Stomach (tissue), 9 donors: ENCODE results near the gene SYVN1. TPM values are rescaled to one million over a fixed set of nuclear protein-coding genes. Genes with fewer than 3 reads are reported as not detected.

Source experiments
- DNase-seq, 2 donors: peaks; one replicate each; pipeline versions ENCODE4 v3.0.0 to v3.0.0-alpha.2; 2013 to 2019
- H3K27ac ChIP-seq, 5 donors: fragments of 200-600 bp in 4 of 5; sonication (generic) in 4 of 5; one replicate each; pipeline ENCODE4 v1.5.1; 2013 to 2019; ENCODE audit warnings: mild to moderate bottlenecking in 1 of 5, moderate library complexity in 1 of 5
- H3K27me3 ChIP-seq, 3 donors: fragments of 200-600 bp; sonication (generic); one replicate each; pipeline ENCODE4 v1.5.1; 2017 to 2019; ENCODE audit warnings: mixed run types in 1 of 3
- H3K36me3 ChIP-seq, 4 donors: fragments of 200-600 bp; sonication (generic); 1 replicate in 3 of 4; 2 replicates in 1 of 4; pipeline ENCODE4 v1.5.1; 2016 to 2019
- H3K4me1 ChIP-seq, 4 donors: fragments of 200-600 bp; sonication (generic); one replicate each; pipeline ENCODE4 v1.5.1; 2016 to 2019
- H3K4me3 ChIP-seq, 4 donors: fragments of 200-600 bp; sonication (generic) in 3 of 4; one replicate each; pipeline ENCODE4 v1.5.1; 2016 to 2019; ENCODE audit warnings: mild to moderate bottlenecking in 1 of 4
- H3K9me3 ChIP-seq, 4 donors: fragments of 200-600 bp; sonication (generic); one replicate each; pipeline ENCODE4 v1.5.1; 2016 to 2019
- EP300 ChIP-seq: sonication (generic); formaldehyde crosslinking; IDR thresholded peaks from one replicate; pipeline ENCODE4 v1.6.1; 2017; ENCODE audit warnings: antibody characterized with exemption
- POLR2A ChIP-seq, 4 donors: fragments of 450-650 bp; IDR thresholded peaks; one replicate each; pipeline ENCODE4 v1.6.1; 2016; ENCODE audit warnings: antibody characterized with exemption in 4 of 4, control low read depth in 2 of 4, mild to moderate bottlenecking in 1 of 4, moderate library complexity in 1 of 4
- POLR2AphosphoS5 ChIP-seq, 3 donors: sonication (generic); formaldehyde crosslinking; IDR thresholded peaks; one replicate each; pipeline ENCODE4 v1.6.1; 2016; ENCODE audit warnings: antibody characterized with exemption in 3 of 3
- WGBS, 5 donors: extraction: QIAGEN DNeasy Blood & Tissue Kit in 3 of 5; methylation state at CpG; one replicate each; pipeline versions ENCODE4 v1.1.5 to v1.1.7; 2013 to 2018; 5-methylcytosine and 5-hydroxymethylcytosine counted together
- intact Hi-C: fragments of 100-400 bp; cut with DNase I; formaldehyde crosslinking; loops from one replicate; pipeline ENCODE4 v1.15.1; 2023; ENCODE audit warnings: low total_unique reads
- polyA plus RNA-seq, 3 donors: library from polyadenylated mRNA; stranded (reverse); fragments of 200-250 nt; gene quantifications; one replicate each; pipeline ENCODE4 v1.2.3, GENCODE V29; 2013
- total RNA-seq, 5 donors: library from RNA; depleted of rRNA; stranded (reverse); fragments of >200 nt; gene quantifications; one replicate each; pipeline versions ENCODE4 v1.1.0 to v1.2.3, GENCODE V29; 2014 to 2016
- TF ChIP-seq, protein P1 (sequence below), 7 experiments: fragments of 450-650 bp in 4 of 7; fragments of 200-600 bp in 3 of 7; sonication (generic) in 3 of 7; IDR thresholded peaks; one replicate each; pipeline ENCODE4 v1.5.1; 2016 to 2019; ENCODE audit warnings: antibody characterized with exemption in 7 of 7, control low read depth in 2 of 7, mild to moderate bottlenecking in 1 of 7
- donor health status: healthy with polysubstance abuse.
- donor health status: Bipolar disorder and iron deficiency.
- donor health status: healthy.

Gene SYVN1
- total and polyA plus RNA-seq, 8 donors, result 7.2 to 75.3 (median 28.8) TPM

DNA sequence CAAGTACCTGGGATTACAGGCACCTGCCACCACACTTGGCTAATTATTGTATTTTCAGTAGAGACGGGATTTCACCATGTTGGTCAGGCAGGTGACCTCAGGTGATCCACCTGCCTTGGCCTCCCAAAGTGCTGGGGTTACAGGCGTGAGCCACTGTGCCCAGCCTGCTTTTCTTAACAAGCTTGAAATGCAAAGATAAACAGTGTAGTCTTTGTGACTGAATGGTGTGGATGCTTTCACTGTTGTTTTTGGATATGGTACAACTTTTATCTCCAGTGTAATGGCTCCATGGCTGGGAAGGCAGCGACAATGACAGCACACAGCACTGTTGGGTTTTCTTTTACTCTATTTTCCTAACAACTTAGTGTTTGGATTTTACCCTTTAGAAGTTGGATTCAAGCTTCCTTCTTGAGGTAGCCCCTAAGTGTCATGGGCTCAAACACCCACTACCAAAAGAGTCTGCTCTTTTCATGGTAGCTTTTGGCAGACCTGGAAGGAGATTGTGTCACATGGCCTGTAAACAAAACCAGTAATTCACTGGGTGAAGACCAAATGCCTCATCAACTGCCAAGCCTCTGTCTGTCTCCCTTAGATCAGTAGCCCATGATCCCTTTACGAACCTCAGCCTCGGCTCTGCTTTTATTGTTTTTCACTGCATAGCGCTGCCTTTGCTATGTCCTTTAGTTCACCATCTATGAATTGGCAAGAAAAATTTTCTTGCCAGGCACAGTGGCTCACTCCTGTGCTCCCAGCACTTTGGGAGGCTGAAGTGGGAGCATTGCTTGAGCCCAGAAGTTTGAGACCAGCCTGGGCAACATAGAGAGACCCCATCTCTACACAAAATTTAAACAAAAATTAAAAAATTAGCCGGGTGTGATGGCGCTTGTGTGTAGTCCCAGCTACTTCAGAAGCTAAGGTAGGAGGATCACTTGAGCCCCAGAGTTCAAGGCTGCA lies 31.9 kb downstream of the SYVN1 start:
- H3K27ac ChIP-seq, result peak overlapping the region; percentile 28 to 78 (median 64)
- H3K36me3 ChIP-seq, result peaks cover 0 to 45% (median 38%) of the 10 kb centered on the region in 4 donors
- intact Hi-C loops, result no loop called here
- peaks cover 10 to 69% (median 44%) of the 10 kb centered on the region in 4 donors for H3K4me1 ChIP-seq
- no peak overlapping the region for H3K4me3 ChIP-seq
- TF ChIP-seq, protein P1, sequence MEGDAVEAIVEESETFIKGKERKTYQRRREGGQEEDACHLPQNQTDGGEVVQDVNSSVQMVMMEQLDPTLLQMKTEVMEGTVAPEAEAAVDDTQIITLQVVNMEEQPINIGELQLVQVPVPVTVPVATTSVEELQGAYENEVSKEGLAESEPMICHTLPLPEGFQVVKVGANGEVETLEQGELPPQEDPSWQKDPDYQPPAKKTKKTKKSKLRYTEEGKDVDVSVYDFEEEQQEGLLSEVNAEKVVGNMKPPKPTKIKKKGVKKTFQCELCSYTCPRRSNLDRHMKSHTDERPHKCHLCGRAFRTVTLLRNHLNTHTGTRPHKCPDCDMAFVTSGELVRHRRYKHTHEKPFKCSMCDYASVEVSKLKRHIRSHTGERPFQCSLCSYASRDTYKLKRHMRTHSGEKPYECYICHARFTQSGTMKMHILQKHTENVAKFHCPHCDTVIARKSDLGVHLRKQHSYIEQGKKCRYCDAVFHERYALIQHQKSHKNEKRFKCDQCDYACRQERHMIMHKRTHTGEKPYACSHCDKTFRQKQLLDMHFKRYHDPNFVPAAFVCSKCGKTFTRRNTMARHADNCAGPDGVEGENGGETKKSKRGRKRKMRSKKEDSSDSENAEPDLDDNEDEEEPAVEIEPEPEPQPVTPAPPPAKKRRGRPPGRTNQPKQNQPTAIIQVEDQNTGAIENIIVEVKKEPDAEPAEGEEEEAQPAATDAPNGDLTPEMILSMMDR (IDR thresholded peaks at IDR 0.05), result no peak
- TF ChIP-seq POLR2AphosphoS5 (IDR thresholded peaks at IDR 0.05), result peak in 2 of 3 donors; percentile 11 to 65
- TF ChIP-seq EP300, result no peak
- WGBS, 5 donors, result 60 to 74% (median 63%) methylated on average over 8 of the region's 8 CpGs
- no peaks in the 10 kb centered on the region for H3K27me3 ChIP-seq
- DNase-seq, result peak in 1 of 2 donors; percentile 68
- H3K9me3 ChIP-seq, result no peaks in the 10 kb centered on the region

DNA sequence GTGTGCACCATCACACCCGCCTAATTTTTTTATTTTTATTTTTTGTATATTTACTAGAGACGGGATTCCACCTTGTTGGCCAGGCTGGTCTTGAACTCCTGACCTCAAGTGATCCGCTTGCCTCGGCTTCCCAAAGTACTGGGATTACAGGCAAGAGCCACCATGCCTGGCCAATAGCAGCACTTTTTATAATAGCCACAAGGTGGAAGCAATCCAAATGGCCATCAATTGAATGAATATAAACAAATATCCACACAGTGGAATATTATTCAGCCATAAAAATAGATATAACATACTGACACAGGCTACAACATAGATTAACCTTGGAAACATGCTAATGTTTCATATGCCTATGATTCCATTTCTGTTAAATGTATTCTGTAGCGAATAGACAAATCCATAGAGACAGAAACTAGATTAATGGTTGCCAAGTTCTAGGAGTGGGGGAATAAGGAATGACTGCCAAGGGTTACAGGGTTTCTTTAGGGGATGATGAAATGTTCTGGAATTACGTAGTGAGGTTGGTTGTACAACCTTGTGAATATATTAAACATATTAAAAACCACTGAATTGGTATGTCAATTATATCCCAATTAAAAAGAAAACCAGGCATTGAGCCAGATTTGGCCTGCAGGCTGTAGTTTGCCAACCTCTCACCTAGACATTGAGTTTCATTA lies 33.5 kb downstream of the SYVN1 start:
- WGBS, 5 donors, result 81 to 89% (median 84%) methylated on average over 6 of the region's 6 CpGs
- Histone ChIP-seq H3K4me3 (no peak overlapping the region), H3K4me1 (peaks cover 18 to 79% (median 56%) of the 10 kb centered on the region in 4 donors), H3K27me3 (no peaks in the 10 kb centered on the region), H3K36me3 (peaks cover 0 to 35% (median 30%) of the 10 kb centered on the region in 4 donors), H3K9me3 (no peaks in the 10 kb centered on the region), H3K27ac (peak overlapping the region in 2 of 5 donors; percentile 17 to 64)
- DNase-seq, result no peak
- intact Hi-C loops, result no loop called here
- TF ChIP-seq POLR2A (IDR thresholded peaks at IDR 0.05) (no peak), EP300 (no peak), POLR2AphosphoS5 (IDR thresholded peaks at IDR 0.05) (no peak)
- TF ChIP-seq, protein P1 (IDR thresholded peaks at IDR 0.05), result no peak

DNA sequence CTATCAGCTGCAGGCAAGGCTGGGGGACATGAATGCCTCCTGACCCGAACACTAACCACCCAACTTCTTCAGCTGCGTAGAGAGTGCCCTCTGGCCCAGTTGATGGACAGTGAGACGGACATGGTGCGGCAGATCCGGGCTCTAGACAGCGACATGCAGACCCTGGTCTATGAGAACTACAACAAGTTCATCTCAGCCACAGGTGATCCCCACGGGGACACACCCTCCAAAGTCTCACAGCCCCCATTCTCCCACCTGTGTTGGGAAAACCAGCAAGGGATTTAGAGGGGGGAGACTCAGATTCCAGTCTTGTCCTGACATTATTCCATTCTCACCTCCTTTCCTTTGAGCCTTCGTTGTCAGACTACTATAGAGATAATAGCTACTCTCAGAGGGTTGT lies 37.4 kb downstream of the SYVN1 start:
- WGBS, 5 donors, result 24 to 31% (median 25%) methylated on average over 7 to 8 of the region's 8 CpGs
- TF ChIP-seq, protein P1 (IDR thresholded peaks at IDR 0.05), result no peak
- TF ChIP-seq EP300, result no peak
- no peak for TF ChIP-seq POLR2AphosphoS5 (IDR thresholded peaks at IDR 0.05)
- TF ChIP-seq POLR2A (IDR thresholded peaks at IDR 0.05), result no peak
- Histone ChIP-seq H3K4me1 (peaks cover 7 to 47% (median 31%) of the 10 kb centered on the region in 4 donors), H3K27ac (peak overlapping the region; percentile 92 to 97 (median 96)), H3K36me3 (peaks cover 0 to 20% (median 18%) of the 10 kb centered on the region in 4 donors), H3K4me3 (peak overlapping the region; percentile 80 to 97 (median 85)), H3K27me3 (no peaks in the 10 kb centered on the region), H3K9me3 (no peaks in the 10 kb centered on the region)
- intact Hi-C loops, result no loop called here
- DNase-seq, result no peak
